Erythroblast (primary cell): ENCODE measurements around the gene S100A9.

Experiments used
- DNase-seq, 2 experiments: peaks; one replicate each; lab custom pipeline; 2025; lab: John Stamatoyannopoulos, UW
- GATA1 ChIP-seq: IDR thresholded peaks from 2 replicates; pipeline ENCODE4 v1.6.1; 2011; ENCODE audit warnings: low read depth, mild to moderate bottlenecking, control low read depth, low read length, moderate library complexity
- POLR2A ChIP-seq: IDR thresholded peaks from 2 replicates; pipeline ENCODE4 v1.6.1; 2011; ENCODE audit warnings: mild to moderate bottlenecking, low read length

S100A9 gene

DNA sequence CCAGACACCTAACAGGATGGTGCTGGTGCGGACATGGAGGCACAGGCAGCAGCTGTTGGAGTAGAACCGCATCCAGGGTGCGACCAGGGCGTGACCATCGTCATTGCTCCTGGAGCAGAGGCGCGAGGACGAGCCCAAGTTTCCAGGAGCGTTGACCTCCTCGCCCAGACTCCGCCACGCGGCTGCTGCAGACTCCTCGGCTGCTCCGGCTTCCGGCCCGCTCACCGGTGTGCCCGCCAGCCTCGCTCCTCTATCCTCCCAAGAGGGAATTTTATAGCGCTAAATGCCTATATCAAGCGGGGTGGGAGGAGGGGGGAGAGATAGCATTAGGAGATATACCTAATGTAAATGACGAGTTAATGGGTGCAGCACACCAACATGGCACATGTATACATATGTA lies 23.1 kb downstream of the S100A9 start:
- no peak for DNase-seq
- no peak for TF ChIP-seq POLR2A
- TF ChIP-seq GATA1, result no peak

DNA sequence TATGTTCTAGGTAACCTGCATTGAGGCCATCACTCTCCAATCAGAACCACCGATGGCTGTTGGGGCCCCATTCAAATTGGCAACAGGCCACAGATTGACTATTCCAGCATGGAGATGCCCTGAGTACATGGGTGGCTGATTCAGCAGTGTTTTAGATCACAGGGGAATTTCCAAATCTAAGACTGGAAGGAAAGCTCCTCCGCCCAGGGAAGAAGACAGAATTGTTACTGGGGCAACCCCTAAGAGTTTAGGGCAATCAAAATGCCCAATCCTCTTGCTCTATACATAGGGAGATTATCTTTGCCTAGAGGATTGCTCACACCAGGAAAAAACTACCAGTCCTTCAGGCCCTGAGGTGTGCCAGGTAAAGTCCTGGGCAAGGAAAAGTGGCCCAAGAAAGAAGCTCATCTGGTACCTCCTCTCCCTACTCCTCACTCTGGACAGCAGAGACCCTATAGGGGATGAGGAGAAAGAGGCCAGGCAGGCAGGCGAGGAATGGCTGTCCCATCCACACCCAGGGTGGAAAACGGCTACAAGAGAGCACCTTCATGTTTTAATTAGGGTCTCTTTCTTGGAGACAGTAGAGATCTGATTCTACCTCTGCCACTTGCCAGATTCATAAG lies 27.4 kb downstream of the S100A9 start:
- TF ChIP-seq GATA1 (no peak), POLR2A (no peak)
- DNase-seq, result no peak

DNA sequence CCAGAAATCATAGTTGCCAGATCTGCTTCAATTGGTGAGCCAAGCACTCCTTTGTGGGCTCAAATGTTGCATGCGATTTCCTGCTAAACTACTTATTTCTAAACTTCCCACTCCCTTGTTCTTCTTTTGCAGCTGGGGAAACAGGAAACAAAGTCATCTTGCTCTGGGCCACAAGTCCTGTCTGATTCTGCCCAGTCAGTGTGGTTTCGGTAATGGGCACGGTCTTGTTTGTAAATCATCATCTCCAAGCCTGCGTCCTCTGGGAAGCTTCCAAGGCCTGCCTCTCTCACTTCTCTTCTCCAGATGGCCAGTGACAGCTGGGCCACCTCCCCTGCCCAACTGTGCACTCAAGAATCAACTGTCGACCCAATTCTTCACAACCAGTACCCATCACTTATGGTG lies 28.8 kb downstream of the S100A9 start:
- TF ChIP-seq POLR2A, result no peak
- DNase-seq, result no peak

DNA sequence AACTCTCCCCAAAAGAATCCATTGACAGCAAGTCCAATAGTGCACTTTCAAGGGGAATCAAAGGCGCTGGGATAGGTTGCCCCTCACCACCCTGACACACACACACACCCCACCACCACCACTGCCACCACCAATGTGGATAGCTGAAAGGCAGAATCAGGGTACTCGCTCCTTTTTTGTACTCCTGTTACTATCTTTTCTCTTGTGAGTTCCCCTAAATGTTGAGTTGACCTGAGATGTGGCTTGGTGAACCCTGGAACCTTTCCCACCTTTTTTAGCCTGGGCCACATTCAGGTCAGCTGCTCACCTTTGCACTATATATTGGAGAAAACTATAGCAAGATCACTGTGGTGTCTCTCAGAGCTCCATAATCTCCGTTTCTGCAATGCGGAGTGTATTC lies 29.3 kb downstream of the S100A9 start:
- no peak for DNase-seq
- TF ChIP-seq GATA1, result no peak
- no peak for TF ChIP-seq POLR2A

DNA sequence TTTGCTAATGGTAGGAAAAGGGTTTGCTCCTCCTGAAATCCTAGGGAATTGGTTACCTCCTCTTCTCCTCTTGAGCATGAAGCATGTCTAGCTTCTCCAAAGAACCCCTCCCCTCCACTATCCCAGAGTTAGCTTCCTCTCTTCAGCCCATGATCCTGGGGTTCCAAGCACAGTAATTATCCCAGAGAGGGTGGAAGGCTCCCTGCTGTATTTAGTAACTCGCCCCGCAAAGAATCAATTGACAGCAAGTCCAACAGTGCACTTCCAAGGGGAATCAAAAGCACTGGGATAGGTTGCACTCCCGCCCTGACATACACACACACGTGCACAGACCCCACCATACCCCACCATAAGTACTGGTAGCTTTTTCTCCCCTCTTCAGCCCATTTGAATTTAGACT lies 30.1 kb downstream of the S100A9 start:
- DNase-seq, result no peak
- TF ChIP-seq GATA1 (no peak), POLR2A (no peak)

DNA sequence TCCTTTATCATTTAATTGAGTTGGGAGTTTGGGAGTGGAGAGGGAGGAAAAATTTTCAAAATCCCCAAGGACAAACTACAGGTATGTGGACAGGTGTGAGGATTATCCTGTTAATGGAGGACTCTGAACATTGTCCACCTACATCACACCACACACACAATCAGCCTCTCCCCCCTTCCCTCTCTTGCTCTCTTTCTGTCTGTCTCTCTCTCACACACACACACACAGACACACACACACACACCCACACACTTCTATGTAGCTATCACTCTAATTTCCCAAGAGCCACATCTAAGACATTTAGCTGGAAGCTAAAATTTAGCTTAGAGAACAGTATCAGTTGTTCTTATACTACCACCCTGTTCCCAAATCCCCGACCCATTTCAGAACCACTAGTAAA lies 31.7 kb downstream of the S100A9 start:
- no peak for DNase-seq
- TF ChIP-seq POLR2A, result no peak
- no peak for TF ChIP-seq GATA1

DNA sequence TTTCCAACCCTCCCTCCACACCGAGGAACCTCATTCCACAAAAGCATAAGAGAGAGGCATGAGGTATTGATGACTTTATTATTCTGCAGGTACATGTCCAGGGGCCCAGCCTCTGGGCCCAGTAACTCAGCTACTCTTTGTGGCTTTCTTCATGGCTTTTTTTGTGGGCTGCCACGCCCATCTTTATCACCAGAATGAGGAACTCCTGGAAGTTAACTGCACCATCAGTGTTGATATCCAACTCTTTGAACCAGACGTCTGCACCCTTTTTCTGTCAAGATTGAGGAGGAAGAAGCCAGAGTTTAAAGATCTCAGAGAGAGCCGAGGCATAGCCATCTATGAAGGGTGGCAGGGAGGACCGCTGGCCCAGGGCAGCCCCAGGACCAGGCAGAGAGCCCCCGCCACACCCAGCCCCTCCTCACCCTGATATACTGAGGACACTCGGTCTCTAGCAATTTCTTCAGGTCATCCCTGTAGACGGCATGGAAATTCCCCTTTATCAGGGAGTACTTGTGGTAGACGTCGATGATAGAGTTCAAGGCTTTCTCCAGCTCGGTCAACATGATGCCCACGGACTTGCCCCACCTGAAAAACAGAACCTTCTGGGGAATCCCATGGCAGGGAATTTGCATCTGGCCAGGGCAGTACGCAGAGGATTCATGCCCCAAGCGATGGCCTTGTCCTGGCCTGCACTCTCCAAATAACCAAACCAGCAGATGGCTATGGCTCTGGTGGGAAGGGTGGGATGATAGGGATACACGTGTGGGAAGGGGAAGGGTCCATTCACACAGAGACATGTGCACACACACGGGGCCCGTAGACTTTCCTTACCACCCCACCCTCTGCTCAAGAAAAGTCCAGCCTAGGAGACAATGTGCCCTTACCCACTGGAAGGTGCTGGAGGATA lies 32.6 kb downstream of the S100A9 start:
- DNase-seq, result no peak
- TF ChIP-seq GATA1, result no peak
- no peak for TF ChIP-seq POLR2A

DNA sequence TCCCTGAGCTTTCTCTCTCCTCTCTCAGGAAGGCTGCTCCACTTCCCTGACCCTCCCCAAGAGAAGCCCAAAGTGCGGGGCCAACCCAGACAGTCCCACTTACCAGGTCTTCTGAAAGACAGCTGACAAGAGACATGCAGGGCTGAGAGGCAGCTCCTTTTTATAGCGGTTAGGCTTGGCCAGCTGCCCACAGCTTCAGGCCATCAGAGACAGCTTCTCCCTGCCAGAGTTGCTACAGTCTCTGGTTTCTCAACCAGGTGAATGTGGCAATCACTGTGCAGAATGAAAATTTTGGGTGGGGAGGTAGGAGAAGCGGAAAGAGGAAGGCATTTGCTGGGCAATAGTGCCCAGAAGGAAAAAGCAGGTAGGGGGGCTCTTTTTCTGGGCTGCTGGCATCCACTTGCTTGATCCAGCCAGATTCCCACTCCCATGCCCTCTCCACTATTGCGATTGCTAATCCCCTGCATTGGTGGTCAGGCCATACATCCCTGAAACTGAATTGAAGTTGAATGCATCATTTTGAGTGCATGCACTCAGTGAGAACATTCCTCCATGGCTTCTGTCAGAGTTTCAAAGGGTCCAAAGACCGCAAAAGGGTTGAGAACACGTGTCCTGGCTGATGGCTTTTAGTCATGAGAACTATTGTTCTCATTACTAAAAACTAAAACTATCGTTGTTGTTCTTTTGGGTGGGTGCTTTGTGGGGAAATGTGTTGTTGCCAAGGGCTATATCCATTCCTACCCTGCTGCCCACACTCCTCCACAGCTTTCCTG lies 33.5 kb downstream of the S100A9 start, which contains the start of gene S100A8:
Gene S100A8 (minus strand): TSS at position 136 of the 773 bp plus-strand sequence. CDS start 538 bp downstream, outside the sequence.
- DNase-seq, result no peak
- TF ChIP-seq GATA1, result no peak

DNA sequence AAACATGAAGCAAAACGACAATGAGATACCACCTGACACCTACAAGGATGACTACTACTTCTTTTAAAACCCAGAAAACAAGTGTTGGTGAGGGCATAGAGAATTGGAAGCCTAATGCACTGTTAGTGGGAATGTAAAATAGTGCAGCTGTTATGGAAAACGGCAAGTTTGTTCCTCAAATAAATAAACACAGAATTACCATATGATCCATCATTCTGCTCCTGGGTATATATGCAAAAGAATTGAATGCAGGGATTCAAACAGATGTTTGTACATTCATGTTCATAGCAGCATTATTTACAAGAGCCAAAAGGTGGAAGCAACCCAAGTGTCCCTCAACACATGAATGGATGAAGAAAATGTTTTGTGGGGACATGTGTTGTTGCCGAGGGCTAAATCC lies 34.6 kb downstream of the S100A9 start:
- TF ChIP-seq POLR2A, result no peak
- no peak for TF ChIP-seq GATA1
- no peak for DNase-seq

DNA sequence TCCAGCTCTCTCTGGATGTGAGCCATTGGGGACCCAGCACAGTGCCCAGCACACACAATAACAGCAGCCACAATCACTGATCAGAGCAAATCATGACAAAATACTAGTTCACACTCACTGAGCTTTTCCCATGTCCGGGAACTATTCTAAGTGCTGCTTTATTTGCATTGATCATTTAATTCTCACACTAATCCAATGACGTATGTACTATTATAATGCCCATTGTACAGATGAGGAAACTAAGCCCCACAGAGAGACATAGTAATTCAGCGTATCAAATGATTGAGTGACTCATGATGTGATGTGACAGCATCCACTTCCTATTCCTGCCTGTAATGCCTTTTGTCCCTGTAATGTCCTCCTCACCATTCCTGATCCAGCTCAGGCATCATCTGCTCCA lies 35.2 kb downstream of the S100A9 start:
- no peak for TF ChIP-seq POLR2A
- no peak for TF ChIP-seq GATA1
- DNase-seq, result no peak

DNA sequence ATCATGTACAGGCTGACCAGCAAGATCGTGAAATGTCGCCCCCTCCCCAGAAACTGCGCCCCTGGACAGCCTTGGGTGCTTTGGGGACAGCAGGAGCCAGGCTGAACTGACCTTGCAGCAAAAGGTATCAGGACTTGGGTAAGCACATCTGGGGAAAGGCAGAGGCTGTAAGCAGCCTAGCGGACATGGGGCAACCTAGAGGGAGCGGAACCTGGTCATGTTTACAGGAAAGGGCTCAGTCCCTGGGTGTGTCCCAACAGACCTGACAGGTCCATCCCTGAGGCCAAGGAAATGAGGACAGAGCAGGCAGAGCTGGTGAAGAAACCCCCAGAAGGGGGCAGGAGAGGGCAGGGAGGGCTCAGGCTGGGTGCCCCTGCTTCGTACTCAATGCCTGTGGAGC lies 36.3 kb downstream of the S100A9 start:
- no peak for DNase-seq
- TF ChIP-seq GATA1, result no peak
- TF ChIP-seq POLR2A, result no peak

DNA sequence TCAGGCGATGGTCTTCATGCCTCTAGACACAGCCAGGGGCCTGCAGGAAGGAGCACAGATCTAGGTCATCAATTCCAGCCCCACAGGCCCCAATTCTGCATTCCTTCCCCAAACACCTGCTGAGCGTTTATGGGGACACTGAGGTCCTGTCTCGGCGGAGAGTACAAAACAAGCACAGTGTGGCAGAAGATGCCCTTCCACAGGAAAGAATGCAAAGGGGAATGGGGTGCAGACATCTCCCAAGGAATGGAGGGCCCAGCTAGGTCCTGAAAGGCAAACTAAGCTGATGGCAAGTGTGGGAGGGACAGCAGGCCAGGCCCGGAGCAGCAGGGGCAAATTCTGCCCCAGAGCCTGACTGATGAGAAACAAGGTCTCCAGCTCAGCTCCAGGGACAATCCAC lies 36.7 kb downstream of the S100A9 start:
- TF ChIP-seq GATA1 (no peak), POLR2A (no peak)
- DNase-seq, result no peak

DNA sequence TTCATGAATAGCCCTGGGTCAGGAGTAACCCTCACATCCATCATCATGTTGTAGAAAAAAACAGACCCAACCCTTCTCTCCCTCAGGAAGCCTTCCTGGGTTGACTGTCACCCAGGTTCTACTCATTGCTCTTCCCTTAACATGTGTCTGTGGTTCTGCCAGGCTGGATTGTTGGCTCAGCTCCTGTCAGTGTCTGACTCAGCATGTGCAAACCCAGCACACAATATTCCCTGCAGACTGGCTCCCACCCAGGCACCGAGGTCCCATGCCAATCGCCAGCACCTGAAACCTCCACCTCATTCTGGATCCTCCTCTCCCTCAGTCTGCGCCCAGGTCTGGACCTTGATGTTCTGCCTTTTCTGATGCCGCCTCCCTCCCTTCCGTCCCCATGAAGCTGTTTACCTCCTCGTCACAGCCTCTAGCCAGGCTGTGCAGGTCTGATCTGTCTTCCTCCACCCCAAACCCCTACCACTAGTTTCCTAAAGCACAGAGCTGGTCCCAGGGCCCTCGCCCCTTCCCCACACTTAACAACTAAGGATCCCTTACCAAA lies 37.6 kb downstream of the S100A9 start:
- TF ChIP-seq GATA1 (no peak), POLR2A (no peak)

DNA sequence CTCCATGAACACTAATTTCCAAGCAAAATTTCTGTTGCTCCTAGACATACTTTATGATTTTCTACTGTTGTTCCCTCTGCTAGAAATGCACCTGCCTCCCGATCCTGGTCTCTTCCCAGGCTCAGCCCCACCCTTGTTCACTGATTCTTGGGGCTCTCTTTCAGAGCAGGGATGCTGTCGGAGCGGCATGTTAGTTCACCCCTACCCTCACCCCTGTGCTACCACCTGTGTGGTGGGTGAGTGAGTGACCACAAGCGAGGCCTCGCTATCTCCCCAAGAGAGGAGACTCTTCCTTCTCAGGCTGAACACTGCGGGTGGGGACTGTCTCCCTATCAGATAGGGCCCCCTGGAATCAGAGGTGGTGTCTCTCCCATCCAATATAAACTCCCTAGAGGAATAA lies 38.1 kb downstream of the S100A9 start:
- DNase-seq, result no peak
- TF ChIP-seq GATA1 (no peak), POLR2A (no peak)

More for the DNA sequence above, 37.6 kb downstream of the S100A9 start:
- no peak for DNase-seq
